ENCODE measurements around the gene TAF5L.

GRCh38 chr1:229619614-229620013, 6.3 kb downstream of the TAF5L start:
- TF ChIP-seq, protein P1, sequence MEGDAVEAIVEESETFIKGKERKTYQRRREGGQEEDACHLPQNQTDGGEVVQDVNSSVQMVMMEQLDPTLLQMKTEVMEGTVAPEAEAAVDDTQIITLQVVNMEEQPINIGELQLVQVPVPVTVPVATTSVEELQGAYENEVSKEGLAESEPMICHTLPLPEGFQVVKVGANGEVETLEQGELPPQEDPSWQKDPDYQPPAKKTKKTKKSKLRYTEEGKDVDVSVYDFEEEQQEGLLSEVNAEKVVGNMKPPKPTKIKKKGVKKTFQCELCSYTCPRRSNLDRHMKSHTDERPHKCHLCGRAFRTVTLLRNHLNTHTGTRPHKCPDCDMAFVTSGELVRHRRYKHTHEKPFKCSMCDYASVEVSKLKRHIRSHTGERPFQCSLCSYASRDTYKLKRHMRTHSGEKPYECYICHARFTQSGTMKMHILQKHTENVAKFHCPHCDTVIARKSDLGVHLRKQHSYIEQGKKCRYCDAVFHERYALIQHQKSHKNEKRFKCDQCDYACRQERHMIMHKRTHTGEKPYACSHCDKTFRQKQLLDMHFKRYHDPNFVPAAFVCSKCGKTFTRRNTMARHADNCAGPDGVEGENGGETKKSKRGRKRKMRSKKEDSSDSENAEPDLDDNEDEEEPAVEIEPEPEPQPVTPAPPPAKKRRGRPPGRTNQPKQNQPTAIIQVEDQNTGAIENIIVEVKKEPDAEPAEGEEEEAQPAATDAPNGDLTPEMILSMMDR (IDR thresholded peaks at IDR 0.05; ENCODE audit: low read length) = no peak
- TF ChIP-seq EZH2 (IDR thresholded peaks at IDR 0.05; ENCODE audit: borderline replicate concordance, low read length) = no peak
